RWPE1 (cell line): Measurements from ENCODE around the gene GPR82.

Source experiments
- CTCF ChIA-PET: fragments of 350-600 bp; sonication (Branson Sonifier 250); formaldehyde crosslinking; extraction: SDS; loops from one replicate; lab custom pipeline; 2021; lab: Yijun Ruan, JAX
- POLR2A ChIA-PET: fragments of 400-600 bp; formaldehyde crosslinking; extraction: SDS; loops from one replicate; lab custom pipeline; 2020; ENCODE audit warnings: antibody characterized with exemption; ENCODE audit not compliant: low non-redundant PET; lab: Yijun Ruan, JAX
- DNase-seq: peaks from one replicate; pipeline ENCODE4 v3.0.0; 2012; ENCODE audit warnings: low spot score
- H3K27ac ChIP-seq: fragments of 450-650 bp; 2 replicates; pipeline ENCODE4 v1.5.1; 2017
- TF ChIP-seq, protein P1 (sequence below): fragments of 450-650 bp; conservative IDR thresholded peaks from 2 replicates; pipeline ENCODE4 v1.5.1; 2017; ENCODE audit warnings: low read depth, mild to moderate bottlenecking

GPR82 gene

DNA sequence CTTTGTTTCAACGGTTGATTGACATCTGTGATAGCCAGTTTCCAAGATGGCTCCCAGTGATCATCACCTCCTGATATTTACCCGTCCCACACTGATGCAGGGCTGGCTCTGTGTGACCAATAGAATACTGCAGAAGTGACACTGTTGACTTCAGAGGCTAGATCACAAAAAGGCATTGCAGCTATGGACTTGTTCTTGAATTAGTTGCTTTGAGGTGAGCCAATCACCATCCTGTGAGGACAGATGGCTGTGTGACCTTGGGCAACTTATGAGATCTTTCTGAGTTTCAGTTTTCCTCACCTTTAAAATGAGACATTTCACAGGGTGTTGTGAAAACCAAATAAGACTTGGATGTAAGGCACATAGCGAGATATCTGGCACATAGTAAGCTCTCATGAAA is 1.8 kb upstream of the GPR82 start:
- TF ChIP-seq, protein P1, sequence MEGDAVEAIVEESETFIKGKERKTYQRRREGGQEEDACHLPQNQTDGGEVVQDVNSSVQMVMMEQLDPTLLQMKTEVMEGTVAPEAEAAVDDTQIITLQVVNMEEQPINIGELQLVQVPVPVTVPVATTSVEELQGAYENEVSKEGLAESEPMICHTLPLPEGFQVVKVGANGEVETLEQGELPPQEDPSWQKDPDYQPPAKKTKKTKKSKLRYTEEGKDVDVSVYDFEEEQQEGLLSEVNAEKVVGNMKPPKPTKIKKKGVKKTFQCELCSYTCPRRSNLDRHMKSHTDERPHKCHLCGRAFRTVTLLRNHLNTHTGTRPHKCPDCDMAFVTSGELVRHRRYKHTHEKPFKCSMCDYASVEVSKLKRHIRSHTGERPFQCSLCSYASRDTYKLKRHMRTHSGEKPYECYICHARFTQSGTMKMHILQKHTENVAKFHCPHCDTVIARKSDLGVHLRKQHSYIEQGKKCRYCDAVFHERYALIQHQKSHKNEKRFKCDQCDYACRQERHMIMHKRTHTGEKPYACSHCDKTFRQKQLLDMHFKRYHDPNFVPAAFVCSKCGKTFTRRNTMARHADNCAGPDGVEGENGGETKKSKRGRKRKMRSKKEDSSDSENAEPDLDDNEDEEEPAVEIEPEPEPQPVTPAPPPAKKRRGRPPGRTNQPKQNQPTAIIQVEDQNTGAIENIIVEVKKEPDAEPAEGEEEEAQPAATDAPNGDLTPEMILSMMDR: no peak
- POLR2A ChIA-PET: no interaction called here
- DNase-seq: no peak
- no peak overlapping the region for H3K27ac ChIP-seq
- CTCF ChIA-PET: no interaction called here

DNA sequence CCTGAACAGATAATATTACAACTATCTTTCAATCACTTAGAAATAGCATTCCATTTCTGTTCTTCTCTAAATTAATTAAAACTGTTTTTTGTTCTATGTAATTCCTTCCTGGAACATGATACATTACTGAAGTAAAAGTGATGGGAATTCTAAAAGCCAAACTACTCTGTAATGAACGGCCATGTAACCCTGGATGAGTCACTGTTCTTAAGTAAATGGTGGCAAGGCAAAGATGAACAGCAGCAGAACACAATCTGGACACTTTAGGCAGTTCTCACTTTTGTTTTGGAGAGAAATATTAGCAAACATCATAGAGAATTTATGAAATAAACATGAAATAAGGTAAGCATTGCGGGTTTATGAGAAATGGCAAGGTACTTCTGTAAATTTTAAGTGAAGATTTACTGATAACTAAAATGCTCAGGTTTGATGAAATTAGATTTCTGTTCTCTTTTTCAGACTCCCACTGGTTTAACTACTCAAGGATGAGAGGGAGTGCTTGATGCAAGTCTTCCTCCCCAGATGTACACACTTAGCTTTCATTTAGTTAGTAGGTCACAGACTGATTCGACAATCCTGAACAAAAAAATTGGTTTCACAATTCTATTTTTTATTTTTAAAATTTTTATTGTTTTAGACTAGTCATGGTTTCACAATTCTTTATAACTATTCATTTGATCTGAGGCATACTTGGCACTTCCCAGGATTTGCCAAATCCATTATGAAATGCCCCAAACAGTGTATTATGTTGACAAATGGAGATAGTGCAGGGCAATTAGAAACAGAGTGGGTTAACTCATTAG is 964 bp upstream of the GPR82 start:
- ChIA-PET POLR2A (no interaction called here), CTCF (no interaction called here)
- TF ChIP-seq, protein P1: no peak
- no peak for DNase-seq
- no peak overlapping the region for H3K27ac ChIP-seq

DNA sequence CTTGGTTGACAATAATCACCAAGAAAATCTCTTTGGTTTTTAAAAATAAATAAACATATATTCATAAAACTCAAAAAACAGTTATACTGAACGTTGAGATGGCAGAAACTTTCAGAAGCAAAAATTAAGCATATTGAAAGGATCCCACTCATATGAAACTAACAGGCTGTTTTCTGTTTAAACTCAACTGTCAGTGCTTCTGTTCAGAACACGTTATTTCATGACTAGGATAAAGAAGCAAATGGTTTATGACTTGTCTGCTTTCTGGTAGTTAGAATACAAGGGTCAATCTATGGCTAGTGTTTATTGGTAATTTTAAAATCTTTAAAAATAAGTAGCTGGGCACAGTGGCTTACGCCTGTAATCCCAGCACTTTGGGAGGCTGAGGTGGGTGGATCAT is 4.1 kb downstream of the GPR82 start:
- POLR2A ChIA-PET: no interaction called here
- no peak overlapping the region for H3K27ac ChIP-seq
- TF ChIP-seq, protein P1: no peak
- CTCF ChIA-PET: no interaction called here
- no peak for DNase-seq

DNA sequence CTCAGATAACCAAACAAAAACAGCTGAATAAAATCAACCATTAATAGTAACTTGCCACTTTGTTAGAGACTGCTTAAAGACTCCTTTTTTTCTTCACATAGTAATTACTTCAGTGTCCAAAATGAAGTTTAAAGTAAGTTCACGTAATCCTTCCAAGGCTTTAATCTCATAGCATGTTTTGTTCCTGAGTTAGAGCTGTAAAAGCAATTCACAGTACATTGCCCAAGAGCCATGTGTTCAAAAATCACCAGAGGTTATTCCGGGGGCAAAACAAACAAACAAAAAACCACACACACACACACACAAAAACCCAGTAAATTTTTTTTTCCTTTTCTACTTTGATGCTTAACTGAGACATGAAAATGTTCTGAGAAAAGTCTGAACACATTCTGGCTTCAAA is 6.1 kb downstream of the GPR82 start:
- CTCF ChIA-PET: no interaction called here
- DNase-seq: no peak
- POLR2A ChIA-PET: no interaction called here
- TF ChIP-seq, protein P1: no peak
- no peak overlapping the region for H3K27ac ChIP-seq

DNA sequence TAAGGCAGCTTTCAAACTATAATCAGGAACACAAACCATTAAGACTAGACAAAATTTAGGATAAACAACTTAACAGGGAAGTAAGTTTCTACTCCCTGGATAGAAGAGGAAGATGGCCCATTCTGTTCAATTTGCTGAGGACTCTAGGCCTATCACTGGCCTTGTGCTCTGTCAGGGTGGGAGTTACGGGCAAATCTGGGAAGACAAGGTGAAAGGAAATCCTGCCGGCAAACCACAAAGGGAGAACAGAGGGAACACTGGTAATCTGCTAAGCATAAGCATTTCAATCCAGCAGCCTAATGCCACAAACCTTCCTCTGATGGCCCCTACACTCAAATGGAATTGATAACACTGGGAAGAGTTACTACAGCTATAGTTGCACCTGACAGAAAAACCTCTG is 8.3 kb downstream of the GPR82 start:
- H3K27ac ChIP-seq: no peak overlapping the region
- DNase-seq: no peak
- ChIA-PET CTCF (interaction anchor here (0.5 kb wide), 1 partner anchor 1923 kb away, joined by 4 read pairs; no protein-coding TSS in a partner anchor), POLR2A (no interaction called here)
- TF ChIP-seq, protein P1: no peak

DNA sequence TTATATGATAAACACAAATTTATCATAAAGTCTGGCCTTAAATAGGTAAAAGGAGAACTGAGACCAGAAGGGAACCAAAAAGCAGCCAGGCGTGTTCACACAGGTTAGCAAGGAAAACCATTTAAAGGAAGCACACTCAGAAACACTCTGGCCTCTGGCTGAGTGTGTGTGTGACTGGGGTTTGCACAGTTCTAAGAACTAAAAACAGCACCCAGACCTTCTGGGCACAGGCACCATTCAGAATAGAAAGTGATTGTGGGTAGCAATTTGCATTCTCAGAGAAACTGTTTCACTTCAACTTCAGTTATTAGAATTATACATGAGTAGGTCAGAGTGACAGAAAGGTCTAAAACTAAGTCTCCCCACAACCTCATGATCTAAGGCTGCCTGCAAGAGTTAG is 10.0 kb downstream of the GPR82 start:
- no peak overlapping the region for H3K27ac ChIP-seq
- TF ChIP-seq, protein P1: no peak
- CTCF ChIA-PET: no interaction called here

More for the DNA sequence above, 10.0 kb downstream of the GPR82 start:
- DNase-seq: no peak
- POLR2A ChIA-PET: no interaction called here
